PC-3 (cell line): ENCODE measurements around the gene PSMC3IP. TPM values are rescaled to one million over a fixed set of nuclear protein-coding genes. Genes with fewer than 3 reads are reported as not detected.

Source experiments
- ATAC-seq: fragments of 200-7000 bp; cut with Tn5 transposase; 2 replicates; pipeline ENCODE4 v1.9.1; 2020; ENCODE audit warnings: mild to moderate bottlenecking, moderate library complexity
- BruUV-seq: library from RNA; stranded (reverse); fragments of 400-500 nt; replicated peaks from 2 replicates; lab custom pipeline; 2021; lab: Mats Ljungman, UMichigan
- CTCF ChIA-PET: fragments of 300-600 bp; sonication (Branson Sonifier 250); formaldehyde crosslinking; loops from one replicate; lab custom pipeline; 2022; ENCODE audit warnings: antibody characterized with exemption; lab: Charles Lee
- POLR2A ChIA-PET: fragments of 300-600 bp; sonication (Branson Sonifier 250); formaldehyde crosslinking; loops from one replicate; lab custom pipeline; 2022; ENCODE audit warnings: antibody characterized with exemption; ENCODE audit not compliant: unreplicated experiment; lab: Charles Lee
- DNase-seq: peaks from one replicate; pipeline ENCODE4 v3.0.0-alpha.2; 2015
- H2AFZ ChIP-seq: fragments of 300-600 bp; sonication (generic); 2 replicates; pipeline ENCODE4 v1.6.0; 2016; ENCODE audit warnings: antibody characterized with exemption, low read length
- H3F3A ChIP-seq: fragments of 300-600 bp; sonication (generic); one replicate; pipeline ENCODE4 v1.6.0; 2017; ENCODE audit warnings: antibody characterized with exemption, low read length, control low read depth, mild to moderate bottlenecking; ENCODE audit not compliant: unreplicated experiment
- H3K27ac ChIP-seq: fragments of 300-600 bp; sonication (generic); 2 replicates; pipeline ENCODE4 v1.5.1; 2016; ENCODE audit warnings: mild to moderate bottlenecking, low read length
- H3K27me3 ChIP-seq: fragments of 300-600 bp; sonication (generic); 2 replicates; pipeline ENCODE4 v1.6.1; 2016; ENCODE audit warnings: low read length, mixed read lengths
- H3K36me3 ChIP-seq: fragments of 300-600 bp; sonication (generic); 2 replicates; pipeline ENCODE4 v1.6.1; 2016; ENCODE audit warnings: low read depth, mixed run types, low read length, mixed read lengths
- H3K4me1 ChIP-seq: fragments of 300-600 bp; sonication (generic); 2 replicates; pipeline ENCODE4 v1.5.1; 2016; ENCODE audit warnings: low read length; ENCODE audit not compliant: insufficient read depth
- H3K4me2 ChIP-seq: fragments of 300-600 bp; sonication (generic); 2 replicates; pipeline ENCODE4 v1.6.0; 2016; ENCODE audit warnings: low read length
- H3K4me3 ChIP-seq: fragments of 300-600 bp; sonication (generic); 2 replicates; pipeline ENCODE4 v1.5.1; 2016; ENCODE audit warnings: mild to moderate bottlenecking, low read length, mixed read lengths
- H3K79me2 ChIP-seq: fragments of 300-600 bp; sonication (generic); 2 replicates; pipeline ENCODE4 v1.6.1; 2017; ENCODE audit warnings: low read length, mixed read lengths
- H3K9ac ChIP-seq: fragments of 300-600 bp; sonication (generic); 2 replicates; pipeline ENCODE4 v1.6.0; 2016; ENCODE audit warnings: mild to moderate bottlenecking, low read length
- H3K9me2 ChIP-seq: fragments of 300-600 bp; sonication (generic); replicated peaks from 2 replicates; pipeline ENCODE4 v1.6.1; 2016; ENCODE audit warnings: mixed run types, low read length, mixed read lengths
- H3K9me3 ChIP-seq: fragments of 300-600 bp; sonication (generic); 2 replicates; pipeline ENCODE4 v1.6.1; 2016; ENCODE audit warnings: low read length, mixed read lengths
- H4K20me1 ChIP-seq: fragments of 300-600 bp; sonication (generic); 2 replicates; pipeline ENCODE4 v1.6.1; 2016; ENCODE audit warnings: low read length, mixed read lengths
- EZH2 ChIP-seq: fragments of 300-600 bp; sonication (generic); IDR thresholded peaks from one replicate; pipeline ENCODE4 v1.6.1; 2017; ENCODE audit warnings: antibody characterized with exemption, mild to moderate bottlenecking, low read length; ENCODE audit not compliant: unreplicated experiment
- EZH2phosphoT487 ChIP-seq: fragments of 300-600 bp; sonication (generic); IDR thresholded peaks from 2 replicates; pipeline ENCODE4 v1.6.1; 2018; ENCODE audit warnings: mild to moderate bottlenecking, antibody characterized with exemption, low read length, borderline replicate concordance
- intact Hi-C: fragments of 100-400 bp; cut with micrococcal nuclease; formaldehyde crosslinking; loops from 2 replicates; pipeline ENCODE4 v1.9.0; 2023
- total RNA-seq: library from RNA; depleted of rRNA; stranded (reverse); fragments of >200 nt; gene quantifications from 2 replicates; pipeline ENCODE4 v1.2.3, GENCODE V29; 2014
- TF ChIP-seq, protein P1 (sequence below): fragments of 300-600 bp; sonication (generic); conservative IDR thresholded peaks from 2 replicates; pipeline ENCODE4 v1.5.1; 2017; ENCODE audit warnings: antibody characterized with exemption, low read depth, mild to moderate bottlenecking, low read length

PSMC3IP gene
- total RNA-seq, 1 experiment from 2014 or later, result 20.3 TPM

DNA sequence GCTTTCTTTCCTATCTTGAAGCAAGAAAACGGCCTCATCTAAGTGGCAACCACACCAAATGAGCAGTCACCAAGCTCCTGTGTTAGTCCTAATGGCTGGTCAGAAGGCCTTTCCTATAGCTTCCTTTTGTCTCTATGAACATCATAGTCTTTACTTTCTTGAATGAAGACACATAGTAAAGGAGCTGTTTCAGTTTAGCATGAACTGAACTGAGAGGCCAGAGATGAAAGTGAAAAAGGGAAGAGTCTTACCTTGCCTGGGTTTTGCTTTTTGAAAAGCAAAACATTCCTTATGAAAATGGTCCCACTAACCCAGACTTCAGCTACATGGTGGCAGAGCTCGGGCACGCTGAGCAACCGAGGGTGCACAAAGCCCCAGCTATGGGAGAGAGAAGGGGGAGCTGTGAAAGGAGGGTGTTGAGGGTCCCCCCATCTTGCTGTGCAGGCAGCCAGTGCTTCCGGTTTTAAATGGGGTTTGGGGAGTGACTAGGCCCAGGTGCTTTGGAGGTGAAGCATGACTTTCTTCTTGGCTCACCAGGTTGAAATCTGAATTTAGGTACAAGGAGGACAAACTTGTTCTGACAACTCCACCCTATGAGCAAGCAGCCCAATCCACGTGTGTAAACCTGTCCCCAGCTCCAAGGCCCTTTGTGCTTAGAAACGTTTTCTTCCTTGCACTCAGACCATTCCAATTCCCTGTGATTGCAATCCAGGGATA is 9.1 kb upstream of the PSMC3IP start:
- Histone ChIP-seq H3K9me2 (no peaks in the 10 kb centered on the region), H3K4me3 (no peak overlapping the region), H3K27ac (no peak overlapping the region), H3K4me1 (no peaks in the 10 kb centered on the region), H3K4me2 (no peak overlapping the region), H4K20me1 (no peaks in the 10 kb centered on the region), H3F3A (no peaks in the 10 kb centered on the region), H3K9me3 (no peaks in the 10 kb centered on the region), H3K9ac (no peak overlapping the region), H3K27me3 (no peaks in the 10 kb centered on the region), H3K36me3 (peaks cover 3% of the 10 kb centered on the region), H3K79me2 (no peaks in the 10 kb centered on the region), H2AFZ (no peak overlapping the region)
- no peak for TF ChIP-seq EZH2phosphoT487
- POLR2A ChIA-PET, result no interaction called here
- intact Hi-C loops, result no loop called here
- BruUV-seq, result no TSS peak
- ATAC-seq (no peak), DNase-seq (no peak)
- CTCF ChIA-PET, result no interaction called here

DNA sequence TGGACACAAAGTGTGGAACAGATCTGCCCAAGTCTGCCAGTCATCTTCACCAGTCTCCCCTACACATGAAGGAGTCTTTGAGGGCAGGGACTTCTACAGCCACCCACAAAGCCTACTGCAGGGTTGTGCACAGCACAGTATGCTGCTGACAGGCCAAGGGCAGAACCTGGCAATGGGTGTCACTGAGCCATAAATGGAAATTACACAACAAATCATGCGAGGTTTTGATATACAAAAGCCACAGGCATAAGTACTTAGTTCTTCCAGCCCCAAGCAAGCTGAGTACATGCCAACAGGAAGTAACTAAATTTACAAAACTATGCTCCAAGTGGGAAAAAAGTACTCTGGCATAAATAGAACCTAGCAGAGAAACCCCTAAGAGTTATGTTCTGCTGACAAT is 7.8 kb upstream of the PSMC3IP start:
- POLR2A ChIA-PET, result no interaction called here
- no peak for DNase-seq
- H3K27me3 ChIP-seq, result no peaks in the 10 kb centered on the region
- CTCF ChIA-PET, result no interaction called here
- no peak overlapping the region for H2AFZ ChIP-seq
- H3F3A ChIP-seq, result no peaks in the 10 kb centered on the region
- no TSS peak for BruUV-seq
- H3K27ac ChIP-seq, result no peak overlapping the region
- no peaks in the 10 kb centered on the region for H3K9me3 ChIP-seq
- H3K4me3 ChIP-seq, result no peak overlapping the region
- no peaks in the 10 kb centered on the region for H3K9me2 ChIP-seq
- no peaks in the 10 kb centered on the region; the same call in none of the 2 replicates for H3K36me3 ChIP-seq
- ATAC-seq, result no peak
- no peaks in the 10 kb centered on the region for H3K4me1 ChIP-seq
- no peaks in the 10 kb centered on the region for H4K20me1 ChIP-seq
- no peak for TF ChIP-seq EZH2phosphoT487
- no peak for TF ChIP-seq EZH2
- TF ChIP-seq, protein P1, sequence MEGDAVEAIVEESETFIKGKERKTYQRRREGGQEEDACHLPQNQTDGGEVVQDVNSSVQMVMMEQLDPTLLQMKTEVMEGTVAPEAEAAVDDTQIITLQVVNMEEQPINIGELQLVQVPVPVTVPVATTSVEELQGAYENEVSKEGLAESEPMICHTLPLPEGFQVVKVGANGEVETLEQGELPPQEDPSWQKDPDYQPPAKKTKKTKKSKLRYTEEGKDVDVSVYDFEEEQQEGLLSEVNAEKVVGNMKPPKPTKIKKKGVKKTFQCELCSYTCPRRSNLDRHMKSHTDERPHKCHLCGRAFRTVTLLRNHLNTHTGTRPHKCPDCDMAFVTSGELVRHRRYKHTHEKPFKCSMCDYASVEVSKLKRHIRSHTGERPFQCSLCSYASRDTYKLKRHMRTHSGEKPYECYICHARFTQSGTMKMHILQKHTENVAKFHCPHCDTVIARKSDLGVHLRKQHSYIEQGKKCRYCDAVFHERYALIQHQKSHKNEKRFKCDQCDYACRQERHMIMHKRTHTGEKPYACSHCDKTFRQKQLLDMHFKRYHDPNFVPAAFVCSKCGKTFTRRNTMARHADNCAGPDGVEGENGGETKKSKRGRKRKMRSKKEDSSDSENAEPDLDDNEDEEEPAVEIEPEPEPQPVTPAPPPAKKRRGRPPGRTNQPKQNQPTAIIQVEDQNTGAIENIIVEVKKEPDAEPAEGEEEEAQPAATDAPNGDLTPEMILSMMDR, result no peak
- no peaks in the 10 kb centered on the region for H3K79me2 ChIP-seq
- H3K9ac ChIP-seq, result no peak overlapping the region
- intact Hi-C loops, result no loop called here
- no peak overlapping the region for H3K4me2 ChIP-seq

DNA sequence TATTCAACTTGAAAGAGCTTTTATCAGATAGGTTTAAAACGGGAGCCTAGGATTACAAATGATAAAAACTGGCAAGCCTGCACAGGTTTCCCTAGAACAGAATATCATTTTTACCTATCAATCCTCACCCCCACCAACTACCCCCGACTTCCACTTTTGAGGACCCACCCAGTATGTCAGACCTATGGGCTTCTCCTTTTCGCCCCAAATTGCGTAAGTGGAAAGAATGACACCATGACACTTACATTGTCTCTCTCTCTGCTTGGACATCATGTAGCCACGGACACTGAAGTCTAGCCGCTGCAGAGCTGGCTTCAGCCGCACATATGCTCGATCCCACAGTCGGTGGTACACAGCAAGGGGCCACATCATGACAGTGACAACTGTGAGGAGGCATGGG is 7.4 kb upstream of the PSMC3IP start:
- intact Hi-C loops, result no loop called here
- Histone ChIP-seq H3K4me2 (no peak overlapping the region), H2AFZ (no peak overlapping the region), H3K9me3 (no peaks in the 10 kb centered on the region), H3K27me3 (no peaks in the 10 kb centered on the region), H3K9me2 (no peaks in the 10 kb centered on the region), H3K4me1 (no peaks in the 10 kb centered on the region), H3K36me3 (no peaks in the 10 kb centered on the region; the same call in none of the 2 replicates), H3K4me3 (no peak overlapping the region), H3K9ac (no peak overlapping the region), H3K79me2 (no peaks in the 10 kb centered on the region), H4K20me1 (no peaks in the 10 kb centered on the region), H3F3A (no peaks in the 10 kb centered on the region), H3K27ac (no peak overlapping the region)
- ATAC-seq (no peak), DNase-seq (no peak)
- ChIA-PET CTCF (no interaction called here), POLR2A (no interaction called here)
- no peak for TF ChIP-seq EZH2
- no peak for TF ChIP-seq EZH2phosphoT487
- TF ChIP-seq, protein P1, result no peak
- BruUV-seq, result no TSS peak
